ENCODE data around the gene AGPAT4.
A peak's percentile ranks its signal among the peaks of the same experiment; 100 is the strongest.

The AGPAT4 gene

DNA sequence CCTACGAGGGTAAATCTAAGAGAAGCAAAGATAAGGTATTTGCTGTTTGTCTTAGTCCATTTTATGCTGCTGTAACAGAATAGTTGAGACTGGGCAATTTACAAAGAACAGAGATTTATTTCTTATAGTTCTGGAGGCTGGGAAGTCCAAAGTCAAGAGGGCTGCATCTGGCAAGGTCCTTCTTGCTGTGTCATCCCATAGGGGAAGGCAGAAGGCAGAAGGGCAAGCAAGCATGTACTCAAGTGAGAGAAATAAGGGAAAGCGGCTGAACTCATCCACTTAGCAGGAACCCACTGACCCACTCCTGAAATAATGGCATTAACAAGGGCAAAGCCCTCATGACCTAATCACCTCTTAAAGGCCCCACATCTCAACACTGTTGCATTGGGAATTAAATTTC lies 102.7 kb downstream of the AGPAT4 start:
- TF ChIP-seq, protein P1, sequence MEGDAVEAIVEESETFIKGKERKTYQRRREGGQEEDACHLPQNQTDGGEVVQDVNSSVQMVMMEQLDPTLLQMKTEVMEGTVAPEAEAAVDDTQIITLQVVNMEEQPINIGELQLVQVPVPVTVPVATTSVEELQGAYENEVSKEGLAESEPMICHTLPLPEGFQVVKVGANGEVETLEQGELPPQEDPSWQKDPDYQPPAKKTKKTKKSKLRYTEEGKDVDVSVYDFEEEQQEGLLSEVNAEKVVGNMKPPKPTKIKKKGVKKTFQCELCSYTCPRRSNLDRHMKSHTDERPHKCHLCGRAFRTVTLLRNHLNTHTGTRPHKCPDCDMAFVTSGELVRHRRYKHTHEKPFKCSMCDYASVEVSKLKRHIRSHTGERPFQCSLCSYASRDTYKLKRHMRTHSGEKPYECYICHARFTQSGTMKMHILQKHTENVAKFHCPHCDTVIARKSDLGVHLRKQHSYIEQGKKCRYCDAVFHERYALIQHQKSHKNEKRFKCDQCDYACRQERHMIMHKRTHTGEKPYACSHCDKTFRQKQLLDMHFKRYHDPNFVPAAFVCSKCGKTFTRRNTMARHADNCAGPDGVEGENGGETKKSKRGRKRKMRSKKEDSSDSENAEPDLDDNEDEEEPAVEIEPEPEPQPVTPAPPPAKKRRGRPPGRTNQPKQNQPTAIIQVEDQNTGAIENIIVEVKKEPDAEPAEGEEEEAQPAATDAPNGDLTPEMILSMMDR (conservative IDR thresholded peaks at IDR 0.05; ENCODE audit: low read depth, low read length): no peak
- DNase-seq (ENCODE audit: low read depth): no peak
- no peak overlapping the region for H3K4me3 ChIP-seq (ENCODE audit: low read length)

DNA sequence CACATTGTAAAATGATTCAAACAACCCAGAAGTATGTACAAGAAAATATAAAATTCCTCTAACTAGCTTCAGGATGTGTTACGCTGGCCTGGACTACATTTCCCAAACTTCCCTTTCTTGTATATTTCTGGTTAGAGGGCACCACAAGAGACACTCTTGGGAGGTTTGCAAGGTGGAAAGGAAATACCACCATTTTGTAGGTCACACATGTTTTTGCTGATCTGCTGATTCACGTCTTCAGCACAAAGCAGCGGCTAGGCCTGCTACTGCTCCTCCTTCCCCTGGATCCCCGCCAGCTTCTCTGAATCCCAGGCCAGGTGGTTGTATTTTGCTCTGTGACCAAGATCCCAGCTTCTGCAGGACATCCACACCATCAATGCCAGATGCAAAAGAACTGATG lies 104.2 kb downstream of the AGPAT4 start:
- DNase-seq (ENCODE audit: low read depth): peak; percentile 62
- H3K4me3 ChIP-seq (ENCODE audit: low read length): no peak overlapping the region
- TF ChIP-seq, protein P1 (conservative IDR thresholded peaks at IDR 0.05; ENCODE audit: low read depth, low read length): no peak

DNA sequence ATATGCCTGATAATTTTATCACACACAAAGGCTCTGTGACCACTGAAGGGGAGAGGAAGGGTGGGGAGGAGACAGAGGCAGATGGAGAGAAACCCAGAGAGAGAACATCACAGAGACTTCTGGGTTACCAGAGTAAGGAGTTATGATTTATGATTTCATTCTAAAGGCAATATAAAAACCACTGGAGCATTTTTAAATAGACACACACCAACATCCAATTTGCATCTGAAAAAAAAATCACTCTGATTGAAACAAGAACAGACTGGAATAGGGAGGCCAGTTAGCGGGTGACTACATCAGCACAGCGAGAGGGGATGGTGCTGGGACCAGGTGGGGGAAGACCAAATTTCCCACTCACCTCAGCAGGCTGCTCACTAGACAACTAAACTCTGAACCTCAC lies 104.8 kb downstream of the AGPAT4 start:
- H3K4me3 ChIP-seq (ENCODE audit: low read length): no peak overlapping the region
- TF ChIP-seq, protein P1 (conservative IDR thresholded peaks at IDR 0.05; ENCODE audit: low read depth, low read length): no peak

DNA sequence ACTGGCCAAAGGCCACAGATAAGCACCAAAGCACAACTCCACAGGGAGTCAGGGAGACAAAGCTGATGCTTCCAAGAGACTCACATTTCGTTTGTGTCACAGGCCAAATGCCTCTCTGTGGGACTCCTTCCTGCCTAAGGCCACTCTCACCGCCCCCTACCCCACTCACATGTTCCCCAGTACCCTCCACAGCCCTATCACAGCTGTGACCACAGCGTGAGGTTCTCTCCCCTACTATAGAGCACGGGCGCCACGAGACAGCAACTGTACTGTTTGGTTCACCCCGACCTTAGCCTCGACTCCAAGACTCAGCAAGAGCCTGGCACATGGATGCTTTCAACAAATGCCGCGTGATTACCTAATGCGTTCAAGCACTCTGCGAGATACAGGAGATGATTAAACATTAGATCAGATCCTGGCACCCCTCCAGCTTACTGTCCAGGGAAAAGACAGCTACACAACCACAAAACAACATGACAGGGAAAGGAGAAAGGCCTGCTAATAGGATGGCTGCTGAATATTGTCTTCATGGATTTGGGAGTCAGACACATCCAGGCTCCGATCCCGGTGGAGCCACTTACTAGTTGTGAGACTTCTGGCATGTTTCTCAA lies 105.5 kb downstream of the AGPAT4 start:
- no peak overlapping the region for H3K4me3 ChIP-seq (ENCODE audit: low read length)
- peak; percentile 84 for DNase-seq (ENCODE audit: low read depth)
- TF ChIP-seq, protein P1 (conservative IDR thresholded peaks at IDR 0.05; ENCODE audit: low read depth, low read length): no peak

More for the DNA sequence above, 104.8 kb downstream of the AGPAT4 start:
- no peak for DNase-seq (ENCODE audit: low read depth)

DNA sequence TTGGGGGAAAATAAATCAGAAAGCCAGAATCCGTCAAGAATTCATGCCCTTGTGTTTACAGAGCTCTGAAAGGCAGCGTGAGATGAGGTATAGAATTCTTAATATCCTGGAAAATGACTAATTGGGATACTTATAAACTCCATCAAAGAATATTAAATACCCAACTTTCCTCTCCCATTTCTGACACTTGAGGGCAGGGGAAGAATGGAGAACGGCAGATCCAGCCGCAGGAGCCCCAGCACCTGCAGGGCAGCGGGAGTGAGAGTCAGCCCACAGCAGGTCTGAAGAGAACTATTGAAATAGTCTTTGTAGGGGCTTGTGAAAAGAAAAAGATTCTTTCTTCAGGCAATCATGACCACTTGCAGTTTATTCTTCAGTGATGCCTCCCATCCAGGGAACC lies 107.2 kb downstream of the AGPAT4 start:
- no peak overlapping the region for H3K4me3 ChIP-seq (ENCODE audit: low read length)
- DNase-seq (ENCODE audit: low read depth): no peak
- TF ChIP-seq, protein P1 (conservative IDR thresholded peaks at IDR 0.05; ENCODE audit: low read depth, low read length): no peak

DNA sequence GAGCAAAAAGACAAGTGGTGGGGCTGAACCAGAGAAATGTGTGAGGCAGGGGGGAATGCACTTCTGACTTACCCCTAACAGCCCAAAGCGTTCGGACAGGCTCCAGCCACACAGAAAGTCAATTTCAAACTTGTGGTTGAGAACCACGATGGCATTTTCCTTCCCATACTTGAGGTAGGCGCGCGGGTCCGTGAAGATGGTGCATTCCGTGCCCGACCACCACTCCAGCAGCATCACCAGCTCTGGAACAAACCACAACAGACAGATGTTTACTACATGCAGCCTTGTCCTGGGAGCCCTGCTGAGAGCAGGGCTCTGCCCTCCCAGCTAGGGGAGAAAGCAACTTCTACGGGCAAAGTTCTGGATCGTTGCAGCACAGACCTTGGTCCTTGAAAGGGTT lies 107.7 kb downstream of the AGPAT4 start:
- no peak overlapping the region for H3K4me3 ChIP-seq (ENCODE audit: low read length)
- DNase-seq (ENCODE audit: low read depth): no peak
- TF ChIP-seq, protein P1 (conservative IDR thresholded peaks at IDR 0.05; ENCODE audit: low read depth, low read length): no peak

DNA sequence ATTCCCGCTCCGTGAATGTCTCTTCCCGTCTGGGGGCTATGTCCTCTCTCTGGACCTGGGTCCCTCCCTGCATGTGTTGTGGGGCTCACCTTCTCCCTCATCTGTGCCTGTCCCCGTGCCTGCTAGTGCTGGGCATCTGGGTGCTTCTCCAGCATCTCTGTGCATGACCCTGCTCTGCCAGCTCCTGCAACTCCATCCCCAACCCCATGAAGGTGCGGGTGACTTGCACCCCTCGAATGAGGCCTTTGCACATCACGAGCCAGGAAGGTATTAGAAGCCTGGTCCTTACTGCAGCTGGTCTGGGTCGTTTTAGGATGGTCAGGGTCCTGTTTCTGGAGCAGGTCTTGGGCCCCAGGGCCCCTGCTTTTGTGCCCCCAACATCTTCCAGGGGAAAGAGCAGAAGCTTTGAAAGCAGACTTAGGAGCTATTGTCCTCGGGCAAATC lies 109.7 kb downstream of the AGPAT4 start:
- no peak overlapping the region for H3K4me3 ChIP-seq (ENCODE audit: low read length)
- DNase-seq (ENCODE audit: low read depth): no peak
- TF ChIP-seq, protein P1 (conservative IDR thresholded peaks at IDR 0.05; ENCODE audit: low read depth, low read length): no peak
